Ishikawa (cell line): ENCODE measurements around the gene ARHGAP19.

Experiments used
- CEBPB ChIP-seq: IDR thresholded peaks from 2 replicates; pipeline ENCODE4 v1.6.1; 2012
- CREB1 ChIP-seq: IDR thresholded peaks from 2 replicates; pipeline ENCODE4 v1.6.1; 2012; ENCODE audit warnings: low read depth
- EGR1 ChIP-seq: IDR thresholded peaks from 2 replicates; pipeline ENCODE4 v1.6.1; 2012
- EP300 ChIP-seq: IDR thresholded peaks from 2 replicates; pipeline ENCODE4 v1.6.1; 2012; ENCODE audit warnings: borderline replicate concordance
- FOXM1 ChIP-seq: IDR thresholded peaks from 2 replicates; pipeline ENCODE4 v1.6.1; 2012; ENCODE audit warnings: low read depth, borderline replicate concordance
- MAX ChIP-seq: IDR thresholded peaks from 2 replicates; pipeline ENCODE4 v1.6.1; 2012
- NFIC ChIP-seq: IDR thresholded peaks from 2 replicates; pipeline ENCODE4 v1.6.1; 2012
- RAD21 ChIP-seq: IDR thresholded peaks from 2 replicates; pipeline ENCODE4 v1.6.1; 2012; ENCODE audit warnings: low read depth
- REST ChIP-seq: IDR thresholded peaks from 2 replicates; pipeline ENCODE4 v1.6.1; 2012; ENCODE audit warnings: low read depth, mild to moderate bottlenecking
- TAF1 ChIP-seq: IDR thresholded peaks from 2 replicates; pipeline ENCODE4 v1.6.1; 2012; ENCODE audit warnings: low read depth, mild to moderate bottlenecking
- TCF12 ChIP-seq: IDR thresholded peaks from 2 replicates; pipeline ENCODE4 v1.6.1; 2012; ENCODE audit warnings: low read depth
- TEAD4 ChIP-seq: IDR thresholded peaks from 2 replicates; pipeline ENCODE4 v1.6.1; 2012
- USF1 ChIP-seq: IDR thresholded peaks from 2 replicates; pipeline ENCODE4 v1.6.1; 2012
- YY1 ChIP-seq: IDR thresholded peaks from 2 replicates; pipeline ENCODE4 v1.6.1; 2012; ENCODE audit warnings: low read depth
- ZBTB7A ChIP-seq: IDR thresholded peaks from 2 replicates; pipeline ENCODE4 v1.6.1; 2012; ENCODE audit warnings: low read depth

Gene ARHGAP19

GRCh38 chr10:97196223-97197029, 96.0 kb downstream of the ARHGAP19 start:
- peak; percentile 84 for TF ChIP-seq ZBTB7A
- no peak for TF ChIP-seq NFIC
- no peak for TF ChIP-seq CREB1
- no peak for TF ChIP-seq YY1
- TF ChIP-seq FOXM1, result no peak
- TF ChIP-seq RAD21, result peak; percentile 75
- no peak for TF ChIP-seq EP300

GRCh38 chr10:97195706-97196222, 96.7 kb downstream of the ARHGAP19 start:
- TF ChIP-seq RAD21 (no peak), NFIC (no peak), EGR1 (no peak), CREB1 (no peak), YY1 (no peak), FOXM1 (no peak), ZBTB7A (no peak), CEBPB (no peak), TCF12 (no peak)

- TF ChIP-seq EP300, result no peak
- no peak for TF ChIP-seq USF1
- no peak for TF ChIP-seq CREB1
- no peak for TF ChIP-seq TAF1
These were observed 99.4 kb downstream of the ARHGAP19 start for GRCh38 chr10:97192952-97193435.

GRCh38 chr10:97190450-97190849, 102.0 kb downstream of the ARHGAP19 start:
- TF ChIP-seq MAX, result no peak
- TF ChIP-seq CREB1, result no peak
- no peak for TF ChIP-seq REST
- TF ChIP-seq EGR1, result no peak
- TF ChIP-seq ZBTB7A, result no peak

GRCh38 chr10:97188261-97188711, 104.2 kb downstream of the ARHGAP19 start:
- no peak for TF ChIP-seq CREB1
- no peak for TF ChIP-seq NFIC
- no peak for TF ChIP-seq RAD21

GRCh38 chr10:97186911-97187310, 105.5 kb downstream of the ARHGAP19 start:
- no peak for TF ChIP-seq TAF1

- TF ChIP-seq CREB1 (no peak), FOXM1 (no peak), MAX (peak; percentile 30; the same call in 1 of the 2 replicates), USF1 (no peak), EP300 (no peak), TAF1 (no peak), ZBTB7A (peak; percentile 82), CEBPB (no peak), YY1 (no peak), EGR1 (no peak), RAD21 (no peak), TEAD4 (no peak), REST (no peak), TCF12 (peak; percentile 68; the same call in 1 of the 2 replicates), NFIC (no peak)
These were observed 106.9 kb downstream of the ARHGAP19 start, which contains the start of gene SLIT1 for GRCh38 chr10:97185326-97186058. Gene SLIT1 (minus strand): TSS chr10:97185959. CDS start chr10:97185674, 285 bp downstream.
